Nephron progenitor cell (in vitro differentiated cells): ENCODE data around the gene DLL1.

Source experiments
- DNase-seq: peaks from one replicate; pipeline ENCODE4 v3.0.0; 2021
- H3K27ac Mint-ChIP-seq: 2 replicates; pipeline ENCODE4 v1.8.0; 2021; ENCODE audit warnings: mild to moderate bottlenecking, moderate library complexity, mixed read lengths
- H3K27me3 Mint-ChIP-seq: 2 replicates; pipeline ENCODE4 v1.8.0; 2021; ENCODE audit warnings: mild to moderate bottlenecking, low read depth, mixed read lengths; ENCODE audit not compliant: poor library complexity
- H3K36me3 Mint-ChIP-seq: 2 replicates; pipeline ENCODE4 v1.8.0; 2021; ENCODE audit warnings: low read depth, mixed read lengths
- H3K4me1 Mint-ChIP-seq: 2 replicates; pipeline ENCODE4 v1.8.0; 2021; ENCODE audit warnings: mixed read lengths
- H3K4me3 Mint-ChIP-seq: 2 replicates; pipeline ENCODE4 v1.8.0; 2021; ENCODE audit warnings: mild to moderate bottlenecking, moderate library complexity, mixed read lengths
- H3K9me3 Mint-ChIP-seq: 2 replicates; pipeline ENCODE4 v1.8.0; 2021; ENCODE audit warnings: mild to moderate bottlenecking, moderate library complexity, mixed read lengths
- TF ChIP-seq, protein P1 (sequence below): fragments of 200-600 bp; sonication (generic); IDR thresholded peaks from 2 replicates; pipeline ENCODE4 v1.5.0; 2021; ENCODE audit warnings: antibody characterized with exemption

The DLL1 gene

GRCh38 chr6:170237999-170238740, 52.7 kb downstream of the DLL1 start:
- Mint-ChIP-seq H3K4me3 (no peak overlapping the region), H3K27me3 (peaks cover 7% of the 10 kb centered on the region), H3K27ac (no peak overlapping the region), H3K36me3 (no peaks in the 10 kb centered on the region), H3K4me1 (peaks cover 48% of the 10 kb centered on the region), H3K9me3 (no peaks in the 10 kb centered on the region)
- peak; percentile 0 for DNase-seq
- TF ChIP-seq, protein P1, sequence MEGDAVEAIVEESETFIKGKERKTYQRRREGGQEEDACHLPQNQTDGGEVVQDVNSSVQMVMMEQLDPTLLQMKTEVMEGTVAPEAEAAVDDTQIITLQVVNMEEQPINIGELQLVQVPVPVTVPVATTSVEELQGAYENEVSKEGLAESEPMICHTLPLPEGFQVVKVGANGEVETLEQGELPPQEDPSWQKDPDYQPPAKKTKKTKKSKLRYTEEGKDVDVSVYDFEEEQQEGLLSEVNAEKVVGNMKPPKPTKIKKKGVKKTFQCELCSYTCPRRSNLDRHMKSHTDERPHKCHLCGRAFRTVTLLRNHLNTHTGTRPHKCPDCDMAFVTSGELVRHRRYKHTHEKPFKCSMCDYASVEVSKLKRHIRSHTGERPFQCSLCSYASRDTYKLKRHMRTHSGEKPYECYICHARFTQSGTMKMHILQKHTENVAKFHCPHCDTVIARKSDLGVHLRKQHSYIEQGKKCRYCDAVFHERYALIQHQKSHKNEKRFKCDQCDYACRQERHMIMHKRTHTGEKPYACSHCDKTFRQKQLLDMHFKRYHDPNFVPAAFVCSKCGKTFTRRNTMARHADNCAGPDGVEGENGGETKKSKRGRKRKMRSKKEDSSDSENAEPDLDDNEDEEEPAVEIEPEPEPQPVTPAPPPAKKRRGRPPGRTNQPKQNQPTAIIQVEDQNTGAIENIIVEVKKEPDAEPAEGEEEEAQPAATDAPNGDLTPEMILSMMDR: no peak

DNA sequence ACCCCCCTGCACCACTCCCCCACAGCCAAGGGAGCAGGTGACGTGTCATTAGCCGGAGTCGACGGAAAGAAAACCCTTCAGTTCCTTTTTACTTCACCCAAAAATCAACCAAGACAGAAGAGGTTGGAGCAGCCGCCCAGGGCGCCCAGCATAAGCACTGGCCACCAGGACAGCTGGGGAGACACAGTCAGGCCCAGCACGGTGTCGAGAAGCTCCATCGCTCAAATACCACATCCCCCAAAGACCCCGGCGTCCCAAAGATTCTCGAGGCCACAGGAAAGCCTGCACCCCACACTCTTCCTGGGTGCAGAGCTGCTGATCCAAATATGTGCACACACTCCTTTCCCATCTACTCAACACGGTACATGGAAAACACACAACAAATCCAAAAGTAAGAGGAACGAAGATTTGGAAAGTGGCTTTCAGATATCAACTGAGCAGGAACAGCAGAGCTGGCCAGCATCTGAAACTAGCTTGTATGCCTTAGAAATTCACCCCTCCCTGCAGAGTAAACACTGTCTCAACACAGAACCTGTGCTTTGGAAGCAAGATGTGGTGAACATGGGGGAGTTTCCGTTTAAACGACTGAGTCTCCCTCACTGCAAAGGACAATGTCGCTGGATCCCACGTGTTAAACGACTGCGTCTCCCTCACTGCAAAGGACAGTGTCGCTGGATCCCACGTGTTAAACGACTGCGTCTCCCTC, 54.6 kb downstream of the DLL1 start:
- Mint-ChIP-seq H3K4me3 (peak overlapping the region; percentile 19), H3K27me3 (peaks cover 7% of the 10 kb centered on the region), H3K27ac (peak overlapping the region; percentile 56), H3K9me3 (no peaks in the 10 kb centered on the region), H3K36me3 (no peaks in the 10 kb centered on the region), H3K4me1 (peaks cover 61% of the 10 kb centered on the region)
- TF ChIP-seq, protein P1: no peak
- DNase-seq: peak; percentile 0

DNA sequence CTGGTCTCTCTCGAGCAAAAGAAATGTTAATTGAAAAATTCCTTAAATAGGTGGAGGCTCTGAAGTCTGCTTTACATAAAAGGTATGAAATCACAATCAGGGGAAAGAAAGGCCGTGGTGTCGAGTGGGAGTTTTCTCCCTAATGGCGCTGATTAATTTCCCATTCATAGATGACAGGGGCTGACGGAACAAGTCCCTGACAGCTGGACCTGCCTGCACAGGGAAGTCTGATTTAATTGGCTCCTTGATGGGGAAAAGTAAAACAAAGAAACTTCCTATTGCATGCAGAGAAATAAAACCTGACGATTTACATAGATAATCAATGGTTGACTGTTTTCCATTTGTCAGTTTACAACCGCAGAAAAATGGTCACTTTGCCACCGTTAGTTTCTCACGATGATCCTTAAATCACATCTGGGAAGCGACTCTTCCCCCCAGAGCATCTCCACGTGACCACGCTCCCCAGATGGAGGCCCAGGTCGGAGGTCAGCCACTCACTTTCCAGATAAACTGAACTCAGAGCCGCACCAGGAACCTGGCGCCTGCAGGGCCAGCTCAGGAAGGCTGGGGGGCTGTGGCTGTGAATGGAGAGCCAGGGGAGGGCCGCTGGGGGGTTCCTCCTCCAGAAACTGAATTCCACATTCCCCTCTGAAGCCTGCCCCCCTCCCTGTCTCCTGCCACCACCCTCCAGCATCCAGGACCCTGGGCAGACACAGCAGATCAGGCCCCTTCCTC, 55.3 kb downstream of the DLL1 start:
- H3K27me3 Mint-ChIP-seq: peaks cover 7% of the 10 kb centered on the region
- H3K27ac Mint-ChIP-seq: peak overlapping the region; percentile 56
- peak overlapping the region; percentile 19 for H3K4me3 Mint-ChIP-seq
- TF ChIP-seq, protein P1: no peak
- H3K36me3 Mint-ChIP-seq: no peaks in the 10 kb centered on the region
- DNase-seq: peak; percentile 46
- no peaks in the 10 kb centered on the region for H3K9me3 Mint-ChIP-seq
- H3K4me1 Mint-ChIP-seq: peaks cover 68% of the 10 kb centered on the region

GRCh38 chr6:170234419-170234818, 56.5 kb downstream of the DLL1 start:
- TF ChIP-seq, protein P1: no peak
- Mint-ChIP-seq H3K36me3 (no peaks in the 10 kb centered on the region), H3K27ac (no peak overlapping the region), H3K9me3 (no peaks in the 10 kb centered on the region), H3K4me3 (no peak overlapping the region), H3K4me1 (peaks cover 72% of the 10 kb centered on the region), H3K27me3 (peaks cover 7% of the 10 kb centered on the region)
- DNase-seq: peak; percentile 1

GRCh38 chr6:170233286-170234205, 57.3 kb downstream of the DLL1 start:
- Mint-ChIP-seq H3K27me3 (peaks cover 7% of the 10 kb centered on the region), H3K4me1 (peaks cover 71% of the 10 kb centered on the region), H3K4me3 (no peak overlapping the region), H3K9me3 (no peaks in the 10 kb centered on the region), H3K27ac (peak overlapping the region; percentile 41), H3K36me3 (no peaks in the 10 kb centered on the region)
- DNase-seq: peak; percentile 0
- TF ChIP-seq, protein P1: no peak
